HG02763 (cell line): Measurements from ENCODE around the gene SUPT7L.

Experiments
- ATAC-seq: cut with Tn5 transposase; IDR thresholded peaks from one replicate; pipeline ENCODE4 v1.9.1; 2021; ENCODE audit warnings: mild to moderate bottlenecking, moderate library complexity; ENCODE audit not compliant: unreplicated experiment

Gene SUPT7L, protein sequence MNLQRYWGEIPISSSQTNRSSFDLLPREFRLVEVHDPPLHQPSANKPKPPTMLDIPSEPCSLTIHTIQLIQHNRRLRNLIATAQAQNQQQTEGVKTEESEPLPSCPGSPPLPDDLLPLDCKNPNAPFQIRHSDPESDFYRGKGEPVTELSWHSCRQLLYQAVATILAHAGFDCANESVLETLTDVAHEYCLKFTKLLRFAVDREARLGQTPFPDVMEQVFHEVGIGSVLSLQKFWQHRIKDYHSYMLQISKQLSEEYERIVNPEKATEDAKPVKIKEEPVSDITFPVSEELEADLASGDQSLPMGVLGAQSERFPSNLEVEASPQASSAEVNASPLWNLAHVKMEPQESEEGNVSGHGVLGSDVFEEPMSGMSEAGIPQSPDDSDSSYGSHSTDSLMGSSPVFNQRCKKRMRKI

DNA sequence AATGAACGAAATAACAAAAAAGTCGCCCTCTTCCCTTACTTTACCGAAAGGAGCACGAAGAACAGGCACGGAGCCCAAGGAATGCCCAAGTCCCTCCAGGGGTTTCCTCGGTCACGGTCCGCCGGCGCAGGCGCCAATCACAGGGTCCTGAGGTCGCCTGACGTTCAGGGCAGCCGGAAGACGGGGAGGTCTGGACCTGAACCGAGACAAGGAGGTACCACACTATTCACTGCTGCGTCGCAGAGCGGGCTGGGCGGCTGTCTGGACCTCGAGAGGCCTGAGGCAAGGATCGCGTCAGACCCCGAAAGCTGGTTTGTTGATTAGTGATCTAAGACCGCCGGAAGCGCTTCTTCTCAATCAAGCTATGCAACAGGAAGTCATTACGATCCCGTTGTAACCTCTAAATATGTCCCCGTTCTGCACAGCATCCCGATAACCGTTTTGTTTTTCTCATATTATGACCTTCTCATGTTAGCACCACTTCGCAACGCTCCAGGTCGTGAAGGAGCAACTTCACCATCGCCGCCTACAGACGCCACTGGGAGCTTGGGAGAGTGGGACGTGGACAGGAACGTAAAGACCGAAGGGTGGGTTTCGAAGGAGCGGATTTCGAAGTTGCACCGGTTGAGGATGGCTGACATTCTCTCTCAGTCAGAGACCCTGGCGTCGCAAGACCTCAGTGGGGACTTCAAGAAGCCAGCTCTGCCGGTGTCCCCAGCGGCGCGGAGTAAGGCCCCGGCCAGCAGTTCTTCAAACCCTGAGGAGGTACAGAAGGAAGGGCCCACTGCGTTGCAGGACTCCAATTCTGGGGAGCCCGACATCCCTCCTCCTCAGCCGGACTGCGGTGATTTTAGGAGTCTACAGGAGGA is at the start of gene SUPT7L, which contains the start of gene SLC4A1AP:
Gene SUPT7L (minus strand): TSS at position 330 of the 869 bp plus-strand sequence. CDS start 1,422 bp downstream, outside the sequence.
Gene SLC4A1AP (plus strand): TSS at position 605 of the 869 bp plus-strand sequence. CDS start 26 bp downstream, at position 631.
- ATAC-seq: peak; percentile 74

DNA sequence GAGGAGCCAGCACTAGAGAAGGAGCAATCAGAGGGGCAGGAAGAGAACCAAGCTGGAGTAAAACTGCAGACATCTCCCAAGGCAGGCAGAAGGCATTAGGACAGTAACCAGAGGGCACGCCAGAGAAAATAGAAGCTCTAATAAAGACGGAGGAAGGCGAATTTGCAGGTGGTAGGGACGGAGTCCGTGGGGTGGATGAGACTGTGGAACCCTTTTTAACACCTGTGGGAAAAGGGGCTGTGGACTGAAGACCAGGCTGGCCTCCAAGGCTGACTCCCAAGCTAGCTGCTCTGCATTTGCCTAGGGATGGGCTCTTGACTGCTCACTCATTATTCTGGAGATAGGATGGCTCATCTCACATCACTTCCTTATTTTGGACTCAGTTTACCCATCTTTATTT is 49.8 kb upstream of the SUPT7L start:
- no peak for ATAC-seq

DNA sequence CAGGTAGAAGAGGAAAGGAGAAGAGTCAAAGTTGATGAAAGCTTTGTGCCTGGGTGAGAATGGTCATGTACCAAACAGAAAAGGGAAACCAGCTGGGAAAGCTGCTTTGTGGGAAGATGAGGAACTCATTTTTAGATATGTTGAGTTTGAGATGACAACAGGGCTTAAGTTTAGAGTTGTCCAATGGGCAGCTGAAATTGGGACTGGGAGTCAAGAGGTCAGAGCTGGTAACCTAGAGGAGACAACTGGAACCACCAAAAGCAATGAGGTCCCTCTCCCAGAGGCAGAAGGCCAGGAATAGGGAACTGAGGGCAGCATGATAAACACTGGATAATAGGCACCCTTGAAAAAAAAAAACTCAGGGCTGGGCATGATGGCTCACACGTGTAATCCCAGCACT is 49.1 kb upstream of the SUPT7L start:
- no peak for ATAC-seq

DNA sequence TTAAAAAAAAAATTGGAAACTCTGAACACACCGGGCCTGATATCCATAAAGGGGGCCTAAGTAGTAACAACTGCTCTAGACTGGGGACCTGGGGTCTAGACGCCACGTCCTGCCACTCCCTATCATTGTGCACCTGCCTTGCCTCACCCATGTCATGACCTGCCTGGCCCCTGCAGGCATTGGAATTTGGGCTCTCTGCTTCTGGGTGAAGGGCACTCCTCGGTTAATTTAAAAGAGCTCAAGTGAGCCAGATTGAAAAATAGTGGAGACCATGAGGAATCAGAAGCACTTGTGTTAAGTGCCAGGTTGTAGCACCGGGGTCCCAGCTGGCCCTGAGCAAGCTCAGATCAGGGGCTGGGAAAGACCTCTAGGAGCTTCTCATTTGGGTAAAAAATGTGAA is 48.4 kb upstream of the SUPT7L start:
- ATAC-seq: no peak

DNA sequence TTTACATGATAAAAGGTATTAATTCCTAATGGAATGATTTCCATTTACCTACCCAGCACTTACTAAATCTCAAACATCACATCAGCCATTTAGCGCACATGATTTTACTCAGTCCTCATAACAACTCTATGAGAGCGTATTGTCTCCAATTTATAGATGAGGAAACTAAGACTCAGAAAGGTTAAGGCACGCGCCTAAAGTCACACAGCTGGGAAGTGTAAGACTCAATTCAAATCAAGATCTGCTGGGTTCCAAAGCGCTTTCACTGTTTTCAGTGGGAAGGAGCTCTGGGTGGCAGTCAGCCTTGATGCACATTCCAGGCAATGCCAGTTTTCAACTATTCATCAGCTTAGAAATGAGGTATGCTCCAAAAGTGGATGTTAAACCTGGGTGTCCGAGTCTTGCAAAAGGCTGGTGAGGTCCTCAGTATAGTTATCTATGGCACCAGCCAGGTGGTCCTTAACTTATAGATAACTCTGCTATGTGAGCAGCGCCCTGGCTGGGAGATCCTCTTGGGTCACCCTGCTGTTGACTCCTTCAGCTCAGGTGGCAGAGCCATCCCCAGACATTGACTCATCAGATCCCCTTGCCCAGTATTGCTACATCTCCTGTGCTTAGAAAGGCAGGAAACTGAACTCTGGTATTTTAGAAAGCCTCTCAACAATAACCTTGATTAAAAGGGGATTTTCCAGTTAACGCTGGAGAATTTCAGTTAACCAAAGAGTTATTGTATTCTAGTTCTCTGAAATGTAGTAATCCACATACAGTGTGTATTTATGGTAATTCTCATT is 47.4 kb upstream of the SUPT7L start:
- no peak for ATAC-seq

DNA sequence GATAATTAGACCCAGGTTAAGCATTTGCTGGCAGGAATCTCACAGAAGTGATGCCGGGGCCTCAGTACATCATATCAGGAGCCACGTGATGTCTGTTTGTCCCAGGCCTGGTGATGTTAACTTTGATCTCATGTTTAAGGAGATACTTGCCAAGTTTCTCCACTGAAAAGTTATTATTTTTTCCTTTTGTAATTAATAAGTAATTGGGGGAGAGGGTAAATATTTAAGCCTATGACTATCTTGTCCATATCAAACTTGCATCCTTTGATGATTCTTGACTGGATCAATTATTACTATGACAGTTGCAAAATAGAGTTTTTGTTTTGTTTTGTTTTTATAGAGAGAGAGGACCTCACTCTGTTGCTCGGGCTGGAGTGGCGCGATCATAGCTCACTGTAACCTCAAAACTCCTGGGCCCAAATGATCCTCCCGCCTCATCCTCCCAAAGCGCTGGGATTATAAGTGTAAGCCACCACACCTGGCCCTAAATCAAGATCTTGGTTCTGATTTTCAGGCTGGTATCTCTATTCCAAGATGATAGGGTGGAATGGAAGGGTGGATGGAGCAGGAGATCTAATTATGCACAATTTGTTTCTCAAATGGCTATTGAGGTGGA is 46.7 kb upstream of the SUPT7L start:
- ATAC-seq: no peak

DNA sequence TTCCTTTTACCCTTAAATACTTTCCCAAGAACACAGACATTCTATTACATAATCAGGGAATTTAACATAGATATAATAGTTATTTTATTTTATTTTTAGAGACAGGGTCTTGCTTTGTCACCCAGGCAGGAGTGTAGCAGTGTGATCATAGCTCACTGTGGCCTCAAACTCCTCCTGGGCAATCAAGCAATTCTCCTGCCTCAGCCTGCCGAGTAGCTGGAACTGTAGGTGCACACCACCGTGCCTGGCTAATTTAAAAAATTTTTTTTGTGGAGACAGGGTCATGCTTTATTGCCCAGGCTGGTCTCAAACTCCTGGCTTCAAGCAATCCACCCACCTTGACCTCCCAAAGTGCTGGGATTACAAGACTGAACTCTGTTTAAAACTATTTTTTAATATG is 45.9 kb upstream of the SUPT7L start:
- ATAC-seq: no peak

DNA sequence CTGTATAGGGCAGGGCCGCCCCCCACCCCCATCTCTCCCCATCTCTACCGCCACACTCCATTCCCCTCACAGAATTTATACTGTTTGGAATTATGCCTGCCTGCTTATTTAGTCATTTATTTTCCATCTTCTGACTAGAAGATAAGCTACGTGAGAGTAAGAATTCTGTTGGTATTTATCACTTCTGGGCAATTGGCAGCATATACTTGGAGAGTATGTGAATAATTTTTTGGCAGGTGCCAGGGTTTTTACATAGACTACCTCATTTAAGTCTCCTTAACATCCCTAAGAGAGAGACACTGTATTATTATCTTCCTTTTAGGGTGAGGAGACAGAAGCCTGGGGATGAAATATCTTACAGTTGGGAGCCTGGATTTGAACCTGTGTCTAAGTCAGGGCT is 45.3 kb upstream of the SUPT7L start:
- ATAC-seq: no peak

DNA sequence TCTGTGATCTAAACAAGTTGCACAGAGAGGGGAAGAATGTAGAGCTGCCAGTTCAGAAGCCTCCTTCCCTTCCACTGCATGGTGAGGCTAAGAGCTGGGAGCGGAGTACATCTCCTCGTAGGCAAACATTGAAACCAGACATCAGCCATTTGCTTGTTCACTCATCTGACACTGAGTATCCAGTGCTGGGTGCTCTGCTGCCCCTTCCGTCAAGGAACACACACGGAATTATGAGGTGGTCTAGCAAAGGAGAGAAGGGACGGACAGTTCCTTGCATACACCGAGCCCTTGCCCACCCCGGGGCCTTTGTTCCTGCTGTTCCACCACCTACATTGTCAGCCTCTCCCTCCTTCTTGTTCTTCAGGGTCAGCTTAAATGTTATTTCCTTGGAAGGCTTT is 44.8 kb upstream of the SUPT7L start:
- no peak for ATAC-seq

DNA sequence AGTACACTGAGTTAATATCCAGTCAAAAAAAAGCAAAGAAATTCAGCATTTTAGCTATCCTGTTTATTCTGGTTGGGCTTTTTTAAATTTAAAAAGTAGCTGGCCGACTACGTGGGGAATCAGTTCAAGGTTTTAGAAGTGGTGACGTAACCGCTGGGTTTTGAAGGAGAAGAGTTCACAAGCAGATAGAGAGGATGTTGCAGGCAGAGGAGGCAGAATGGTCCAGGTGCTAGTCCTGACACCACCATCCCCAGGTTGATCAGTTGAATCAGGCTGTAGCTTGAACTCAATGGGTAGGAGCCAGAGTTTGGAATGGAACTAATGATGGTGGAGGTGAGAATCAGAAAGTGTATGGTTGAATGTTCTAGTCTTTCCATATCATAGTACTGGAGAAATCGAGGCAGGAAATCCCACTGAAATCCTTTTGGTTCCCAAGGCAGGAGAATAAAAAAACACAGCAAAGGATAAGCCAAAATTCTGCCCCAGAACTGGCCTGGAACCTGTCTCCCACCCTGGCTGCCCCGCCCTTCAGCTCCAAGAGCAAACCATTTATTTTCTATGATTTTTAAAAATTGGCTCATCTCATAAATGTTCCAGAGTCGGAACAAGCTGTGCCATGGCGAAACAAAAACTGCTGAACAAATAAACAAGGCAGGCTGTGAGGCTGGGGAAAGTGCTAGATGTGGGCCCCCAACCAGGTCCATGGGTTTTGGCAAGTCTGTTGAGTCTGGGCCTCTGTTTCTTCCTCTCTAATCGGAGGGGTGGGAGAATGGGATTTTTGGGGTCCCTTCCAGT is 44.2 kb upstream of the SUPT7L start:
- no peak for ATAC-seq

DNA sequence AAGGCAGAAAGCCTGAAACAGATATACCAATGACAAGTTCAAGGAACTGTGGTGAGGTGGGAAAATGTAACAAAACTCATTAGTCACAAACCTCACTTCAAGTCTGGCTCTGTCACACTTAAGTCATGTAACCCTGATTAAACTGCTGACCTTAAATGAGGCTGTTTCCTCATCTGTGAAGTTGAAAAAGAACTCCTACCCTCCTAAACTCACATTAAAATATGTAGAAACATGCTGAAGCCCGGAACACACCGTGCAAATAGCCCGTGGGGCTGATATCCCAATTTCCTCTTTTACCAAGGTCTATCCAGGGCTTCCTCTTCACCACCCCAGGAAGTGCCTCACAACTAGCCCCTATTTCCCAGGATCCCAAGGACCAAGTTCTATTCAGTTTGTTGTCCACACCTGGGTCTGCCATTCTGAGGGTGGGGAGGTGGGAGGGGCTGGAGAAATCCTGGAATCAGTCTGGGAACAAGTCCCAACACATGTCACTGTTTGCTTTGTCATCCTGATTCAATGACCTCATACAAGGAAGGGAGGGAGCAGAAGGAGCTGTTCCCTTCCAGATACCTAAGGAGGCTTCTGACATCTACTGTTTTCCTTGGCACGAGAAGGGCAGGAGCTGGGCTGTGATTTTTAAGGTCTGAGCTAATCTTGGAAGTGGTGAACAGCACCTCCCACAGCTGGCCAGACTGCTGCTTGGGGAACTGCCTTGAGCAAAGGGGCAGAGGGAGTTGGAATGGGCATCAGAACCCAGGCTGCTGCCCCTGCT is 42.6 kb upstream of the SUPT7L start:
- ATAC-seq: no peak

DNA sequence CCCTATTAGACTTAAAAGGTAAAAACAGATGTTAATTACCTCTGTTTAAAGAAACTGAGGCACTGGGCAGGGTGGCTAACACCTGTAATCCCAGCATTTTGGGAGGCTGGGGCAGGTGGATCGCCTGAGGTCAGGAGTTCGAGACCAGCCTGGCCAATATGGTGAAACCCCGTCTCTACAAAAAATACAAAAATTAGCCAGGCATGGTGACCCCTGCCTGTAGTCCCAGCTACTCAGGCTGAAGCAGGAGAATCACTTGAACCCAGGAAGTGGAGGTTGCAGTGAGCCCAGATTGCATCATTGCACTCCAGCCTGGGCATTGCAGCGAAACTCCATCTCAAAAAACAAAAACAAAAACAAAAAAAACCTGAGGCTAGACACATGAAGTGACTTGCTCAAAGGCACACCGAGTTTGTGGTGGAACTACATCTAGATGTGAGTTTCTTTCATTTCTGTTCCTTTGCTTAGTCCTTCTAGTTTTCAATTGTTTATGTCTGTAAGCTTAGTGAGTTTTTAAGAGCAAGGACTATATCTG is 41.0 kb upstream of the SUPT7L start:
- ATAC-seq: no peak

DNA sequence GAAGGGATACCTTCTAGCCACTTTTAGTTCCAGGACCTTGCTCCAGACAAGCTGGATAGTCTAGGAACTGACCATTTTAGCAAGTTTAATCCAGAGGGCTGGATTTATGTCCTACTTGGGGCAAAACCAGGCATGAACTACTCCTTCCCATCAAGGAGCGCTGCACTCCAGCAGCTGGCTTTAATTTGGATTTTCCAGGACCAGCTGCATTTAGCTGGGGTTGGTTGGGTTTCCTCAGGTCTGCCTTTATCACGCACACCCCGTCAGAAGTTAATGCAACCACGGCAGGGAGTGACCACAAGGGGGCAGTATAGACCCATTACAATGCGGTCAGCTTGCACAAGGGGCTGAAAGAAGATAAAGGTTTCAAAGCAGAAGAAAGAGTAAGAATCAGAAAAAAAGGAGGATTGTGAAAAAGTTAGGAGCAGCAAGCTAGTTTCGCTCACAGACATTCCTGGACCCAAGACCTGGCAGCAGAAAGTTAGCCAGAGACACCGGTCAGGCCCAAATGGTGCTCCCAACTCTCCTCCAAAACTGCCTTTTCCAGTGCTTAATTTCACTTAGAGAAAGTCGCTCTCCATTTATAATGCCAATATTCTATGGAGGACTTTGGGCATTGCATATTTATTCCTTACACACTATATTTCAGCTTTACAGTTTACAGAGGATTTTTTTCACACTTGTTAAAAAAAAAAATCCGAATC is 40.4 kb upstream of the SUPT7L start:
- ATAC-seq: no peak

DNA sequence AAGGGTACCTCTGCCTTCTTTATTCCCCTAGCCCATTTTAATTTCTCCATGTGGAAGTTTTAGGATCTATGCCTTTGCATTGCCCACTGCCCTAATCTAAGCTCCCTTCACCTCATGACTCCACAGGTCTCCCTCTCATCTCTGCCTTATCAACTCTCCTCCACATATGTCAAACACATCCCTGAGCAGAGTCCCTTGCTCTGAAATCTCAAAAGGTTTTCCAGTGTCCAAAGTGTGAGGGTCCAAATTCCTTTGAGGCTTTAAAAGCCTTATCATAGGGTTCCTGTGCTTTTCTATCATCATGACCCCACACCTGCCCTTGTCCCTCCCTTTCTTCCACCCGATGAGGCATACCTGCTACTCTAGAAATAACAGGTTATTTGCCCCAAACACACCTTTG is 38.9 kb upstream of the SUPT7L start:
- ATAC-seq: no peak

DNA sequence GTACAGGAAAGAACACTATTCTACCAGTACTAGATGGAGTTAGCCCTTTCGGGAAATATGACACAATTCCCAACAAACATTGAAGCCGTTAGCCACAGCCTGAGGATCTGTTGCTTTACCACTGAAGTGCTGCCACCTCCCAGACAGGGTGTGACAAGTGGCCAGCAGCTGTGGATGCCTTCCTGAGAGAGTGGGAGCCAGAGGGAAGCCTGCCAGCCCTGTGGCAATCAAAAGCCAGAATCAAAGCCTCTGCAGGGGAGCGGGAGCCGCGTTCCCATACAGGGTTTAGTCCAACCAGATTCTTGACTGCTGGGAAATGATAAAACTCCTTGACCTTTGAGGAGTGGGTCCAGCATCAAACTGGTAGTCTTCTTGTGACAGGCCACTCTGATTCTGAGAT is 38.3 kb upstream of the SUPT7L start:
- no peak for ATAC-seq

DNA sequence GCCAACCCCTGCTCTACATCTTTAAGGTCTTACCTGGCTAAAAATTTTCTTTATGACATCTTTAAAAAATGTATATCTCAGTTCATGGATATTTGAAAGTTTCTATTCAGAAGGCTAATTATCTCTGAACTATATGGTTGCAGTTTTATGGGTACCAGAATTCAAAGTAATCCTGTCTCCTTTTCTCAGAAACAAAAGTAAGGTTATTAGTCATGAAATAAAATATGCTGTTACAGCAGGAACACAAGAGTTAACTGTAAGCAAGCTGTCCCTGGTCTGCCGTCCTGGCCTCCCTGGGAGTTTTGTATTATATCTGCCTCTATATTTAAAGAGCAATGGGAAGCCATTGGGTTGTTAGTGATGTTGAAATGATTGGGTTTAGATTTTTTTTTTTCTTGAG is 34.2 kb upstream of the SUPT7L start:
- ATAC-seq: no peak

DNA sequence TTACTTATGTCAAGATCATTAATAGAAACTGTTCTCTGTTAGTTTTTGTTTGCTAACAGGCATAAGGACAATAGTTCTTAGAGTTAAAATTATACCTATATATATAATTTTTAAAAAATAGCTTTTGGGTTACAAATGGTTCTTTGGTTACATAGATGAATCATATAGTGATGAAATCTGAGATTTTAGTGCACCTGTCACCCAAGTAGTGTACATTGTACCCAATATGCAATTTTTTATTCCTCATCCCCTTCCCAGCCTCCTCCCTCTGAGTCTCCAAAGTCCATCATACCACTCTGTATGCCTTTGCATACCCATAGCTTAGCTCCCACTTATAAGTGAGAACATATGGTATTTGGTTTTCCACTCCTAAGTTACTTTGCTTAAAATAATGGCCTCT is 26.6 kb upstream of the SUPT7L start:
- ATAC-seq: no peak

DNA sequence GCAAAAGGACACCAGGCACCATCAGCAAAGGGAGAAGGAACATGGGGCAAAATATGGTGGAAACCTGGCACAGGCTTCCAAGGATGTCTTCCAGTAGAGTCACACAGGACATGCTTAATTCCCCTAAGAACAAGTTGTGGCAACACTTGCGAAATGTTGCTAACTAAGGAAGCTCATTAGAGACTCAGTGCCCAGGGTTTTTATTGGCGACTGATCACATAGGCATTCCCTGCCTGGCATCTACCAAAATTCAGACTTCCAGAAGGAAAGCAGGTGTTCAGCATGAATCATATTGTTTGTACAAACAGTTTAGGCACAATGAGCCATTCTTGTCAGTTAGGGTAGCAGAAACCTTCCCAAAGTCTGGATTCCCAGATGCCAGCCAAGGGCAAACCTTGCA is 26.0 kb upstream of the SUPT7L start:
- ATAC-seq: no peak
